Natural killer cell treated with Interleukin-12 subunit alpha and Interleukin-12 subunit beta and Interleukin-15 and Interleukin-18, amount 100 ng/mL, for 72 hours (primary cell): ENCODE data around the gene TAF5. TPM values are rescaled to one million over a fixed set of nuclear protein-coding genes. Genes with fewer than 3 reads are reported as not detected.

Experiments
- ATAC-seq, 2 donors: fragments of 150-1000 bp; cut with Tn5 transposase in 1 of 2; sonication (Bioruptor Pico), chemical (Tn5 transposase) in 1 of 2; 2 replicates each; pipeline ENCODE4 v1.10.0; 2021
- DNase-seq: peaks from one replicate; pipeline ENCODE4 v3.0.0; 2022; ENCODE audit warnings: low spot score
- H3K27ac Mint-ChIP-seq, 2 donors: 1 replicate in 1 of 2; 2 replicates in 1 of 2; pipeline ENCODE4 v1.8.0; 2022; ENCODE audit warnings: mixed read lengths in 2 of 2, mild to moderate bottlenecking in 1 of 2, moderate library complexity in 1 of 2
- H3K27me3 Mint-ChIP-seq, 2 donors: 1 replicate in 1 of 2; 2 replicates in 1 of 2; pipeline ENCODE4 v1.8.0; 2022; ENCODE audit warnings: mixed read lengths in 2 of 2
- H3K36me3 Mint-ChIP-seq: one replicate; pipeline ENCODE4 v1.8.0; 2022; ENCODE audit warnings: mixed read lengths
- H3K4me1 Mint-ChIP-seq, 2 donors: 1 replicate in 1 of 2; 2 replicates in 1 of 2; pipeline ENCODE4 v1.8.0; 2022; ENCODE audit warnings: low read depth in 2 of 2, mixed read lengths in 2 of 2, mild to moderate bottlenecking in 1 of 2
- H3K4me3 Mint-ChIP-seq: one replicate; pipeline ENCODE4 v1.8.0; 2022; ENCODE audit warnings: mixed read lengths
- H3K9me3 Mint-ChIP-seq: 2 replicates; pipeline ENCODE4 v1.8.0; 2022; ENCODE audit warnings: mixed read lengths
- total RNA-seq, 2 donors: library from RNA; stranded (reverse); gene quantifications; one replicate each; pipeline ENCODE4 v1.2.3, GENCODE V29; 2022

TAF5 gene
- total RNA-seq, 2 donors from 2014 or later = 8.3 to 11.3 TPM

GRCh38 chr10:103423748-103424147 lies 56.0 kb downstream of the TAF5 start:
- DNase-seq (no peak), ATAC-seq (no peak)
- Mint-ChIP-seq H3K27ac (no peak overlapping the region), H3K9me3 (no peaks in the 10 kb centered on the region), H3K4me3 (no peak overlapping the region), H3K4me1 (no peaks in the 10 kb centered on the region), H3K36me3 (peaks cover 33% of the 10 kb centered on the region), H3K27me3 (no peaks in the 10 kb centered on the region)

GRCh38 chr10:103427866-103428265 lies 60.1 kb downstream of the TAF5 start:
- peaks cover 41% of the 10 kb centered on the region for H3K36me3 Mint-ChIP-seq

GRCh38 chr10:103428989-103429643 lies 61.3 kb downstream of the TAF5 start:
- Mint-ChIP-seq H3K27me3 (no peaks in the 10 kb centered on the region), H3K36me3 (peaks cover 35% of the 10 kb centered on the region), H3K27ac (peak overlapping the region in 1 of 2 donors; percentile 29), H3K4me1 (no peaks in the 10 kb centered on the region), H3K9me3 (no peaks in the 10 kb centered on the region), H3K4me3 (peak overlapping the region; percentile 29)
- no peak for ATAC-seq
- no peak for DNase-seq

More at GRCh38 chr10:103427866-103428265, 60.1 kb downstream of the TAF5 start:
- Mint-ChIP-seq H3K4me3 (no peak overlapping the region), H3K27ac (no peak overlapping the region), H3K9me3 (no peaks in the 10 kb centered on the region), H3K4me1 (no peaks in the 10 kb centered on the region), H3K27me3 (no peaks in the 10 kb centered on the region)
- DNase-seq (no peak), ATAC-seq (no peak)

- Mint-ChIP-seq H3K27me3 (no peaks in the 10 kb centered on the region), H3K4me3 (peak overlapping the region; percentile 29), H3K27ac (peak overlapping the region in 1 of 2 donors; percentile 29), H3K36me3 (peaks cover 30% of the 10 kb centered on the region), H3K4me1 (no peaks in the 10 kb centered on the region), H3K9me3 (no peaks in the 10 kb centered on the region)
- ATAC-seq (no peak), DNase-seq (no peak)
Measured at GRCh38 chr10:103429647-103430046, 61.9 kb downstream of the TAF5 start.

GRCh38 chr10:103431902-103432301 lies 64.1 kb downstream of the TAF5 start:
- Mint-ChIP-seq H3K27ac (no peak overlapping the region), H3K9me3 (no peaks in the 10 kb centered on the region), H3K4me3 (no peak overlapping the region), H3K36me3 (peaks cover 26% of the 10 kb centered on the region), H3K4me1 (no peaks in the 10 kb centered on the region), H3K27me3 (no peaks in the 10 kb centered on the region)
- ATAC-seq (no peak), DNase-seq (no peak)

GRCh38 chr10:103433858-103434257 lies 66.1 kb downstream of the TAF5 start:
- no peaks in the 10 kb centered on the region for H3K27me3 Mint-ChIP-seq
- no peak overlapping the region for H3K4me3 Mint-ChIP-seq
- peaks cover 34% of the 10 kb centered on the region for H3K36me3 Mint-ChIP-seq
- no peak for ATAC-seq
- H3K27ac Mint-ChIP-seq = no peak overlapping the region
- DNase-seq = no peak
- no peaks in the 10 kb centered on the region for H3K4me1 Mint-ChIP-seq
- no peaks in the 10 kb centered on the region for H3K9me3 Mint-ChIP-seq

Other genes with a start within 250 kb of the TAF5 start
- gene NT5C2, start 174.7 kb upstream of the TAF5 start, total RNA-seq = 10 to 100 TPM; 60.2 to 75.0 TPM
- gene RPEL1, start 122.1 kb upstream of the TAF5 start, total RNA-seq = not detected
- under 1 TPM in 1 of 2 donors, not detected in 1; 0.14 TPM for gene INA, start 90.8 kb upstream of the TAF5 start, total RNA-seq
- 10 to 100 TPM; 12.2 to 19.0 TPM for gene PCGF6, start 16.8 kb upstream of the TAF5 start, total RNA-seq
- 100 to 1,000 TPM; 161 to 302 TPM for gene ATP5MK, start 28.5 kb downstream of the TAF5 start, total RNA-seq
- 100 to 1,000 TPM in 1 of 2 donors, 10 to 100 TPM in 1; 61.7 to 151 TPM for gene PDCD11, start 28.6 kb downstream of the TAF5 start, total RNA-seq
- gene CALHM2, start 84.4 kb downstream of the TAF5 start, total RNA-seq = 10 to 100 TPM; 11.2 to 12.7 TPM
- gene CALHM1, start 90.9 kb downstream of the TAF5 start, total RNA-seq = not detected
- not detected for gene CALHM3, start 111.3 kb downstream of the TAF5 start, total RNA-seq
- 1 to 10 TPM; 1.4 to 1.8 TPM for gene NEURL1, start 125.7 kb downstream of the TAF5 start, total RNA-seq